Hypothalamus (tissue), 51 donors: ENCODE measurements around the gene ACOT8.
"Not testable (repeated sequence)": the region's sequence is repeated elsewhere in the genome, so short reads cannot be mapped to it uniquely, and the experiment has no call there.

Experiments
- DNase-seq, 51 donors: peaks; one replicate each; lab custom pipeline; 2025; lab: John Stamatoyannopoulos, UW

Gene ACOT8

GRCh38 chr20:45798935-45799642 lies 58.1 kb downstream of the ACOT8 start:
- peak in 21 of 51 donors; percentile 2 to 43 (median 14) for DNase-seq

GRCh38 chr20:45797955-45798354 lies 59.2 kb downstream of the ACOT8 start:
- not testable (repeated sequence) for DNase-seq

- DNase-seq = not testable (repeated sequence)
These were observed 59.7 kb downstream of the ACOT8 start for GRCh38 chr20:45797510-45797909.

- no peak for DNase-seq
These were observed 60.7 kb downstream of the ACOT8 start for GRCh38 chr20:45796337-45797065.

GRCh38 chr20:45792317-45793118 lies 64.7 kb downstream of the ACOT8 start:
- peak in 6 of 51 donors; percentile 5 to 31 (median 17) for DNase-seq
